NCI-H460 (cell line): ENCODE data around the gene FAM167B. TPM values are rescaled to one million over a fixed set of nuclear protein-coding genes. Genes with fewer than 3 reads are reported as not detected.
A peak's percentile ranks its signal among the peaks of the same experiment; 100 is the strongest.

ENCODE experiments used
- DNase-seq: peaks from one replicate; pipeline ENCODE4 v3.0.0-alpha.2; 2016; ENCODE audit warnings: low read depth; ENCODE audit errors: extremely low read depth
- total RNA-seq: library from RNA; depleted of rRNA; stranded (reverse); fragments of >200 nt; shearing (Covaris generic); gene quantifications from 2 replicates; pipeline ENCODE4 v1.2.3, GENCODE V29; 2014

The FAM167B gene
- total RNA-seq, 1 experiment from 2014 or later = not detected

DNA sequence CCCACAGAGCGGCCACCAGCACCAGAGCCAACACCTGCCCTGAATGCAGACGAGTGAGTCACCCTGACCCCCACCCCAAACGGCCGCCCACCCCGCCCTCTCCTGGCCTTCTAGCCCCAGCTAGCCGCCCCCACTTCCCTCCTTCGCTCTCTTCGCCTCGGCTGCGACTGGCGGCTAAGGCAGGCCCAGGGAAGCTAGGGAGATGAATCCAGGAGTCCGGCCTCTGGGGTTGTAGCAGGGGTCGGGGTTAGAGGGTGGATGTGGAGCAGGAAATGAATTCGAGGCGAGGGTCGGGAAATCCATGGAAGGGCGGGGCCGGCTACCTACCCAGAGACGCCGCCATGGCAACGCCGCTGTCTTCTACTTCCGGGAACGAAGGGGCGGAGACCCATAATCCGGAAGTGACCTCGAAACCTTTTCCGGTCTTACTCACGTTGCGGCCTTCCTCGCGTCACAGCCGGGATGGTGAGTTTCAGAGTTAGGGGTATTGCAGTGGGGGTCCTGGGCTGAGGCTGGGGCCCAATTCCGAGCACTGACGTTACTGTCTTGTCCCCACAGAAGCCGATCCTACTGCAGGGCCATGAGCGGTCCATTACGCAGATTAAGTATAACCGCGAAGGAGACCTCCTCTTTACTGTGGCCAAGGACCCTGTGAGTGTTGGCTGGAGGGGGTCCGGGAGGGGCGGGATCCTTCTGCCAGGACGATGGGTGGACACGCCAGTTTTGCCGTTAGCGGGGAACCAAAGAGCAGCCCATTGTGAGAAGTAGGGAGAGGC is 24.9 kb upstream of the FAM167B start, which contains the start of the genes EIF3I and TMEM234:
TSS of gene EIF3I (plus strand) at position 428 of the 776 bp plus-strand sequence. CDS start at position 463, 35 bp downstream.
TSS of gene TMEM234 (minus strand) at position 374 of the 776 bp plus-strand sequence. CDS start at position 343, 31 bp downstream.
- peak; percentile 85 for DNase-seq

DNA sequence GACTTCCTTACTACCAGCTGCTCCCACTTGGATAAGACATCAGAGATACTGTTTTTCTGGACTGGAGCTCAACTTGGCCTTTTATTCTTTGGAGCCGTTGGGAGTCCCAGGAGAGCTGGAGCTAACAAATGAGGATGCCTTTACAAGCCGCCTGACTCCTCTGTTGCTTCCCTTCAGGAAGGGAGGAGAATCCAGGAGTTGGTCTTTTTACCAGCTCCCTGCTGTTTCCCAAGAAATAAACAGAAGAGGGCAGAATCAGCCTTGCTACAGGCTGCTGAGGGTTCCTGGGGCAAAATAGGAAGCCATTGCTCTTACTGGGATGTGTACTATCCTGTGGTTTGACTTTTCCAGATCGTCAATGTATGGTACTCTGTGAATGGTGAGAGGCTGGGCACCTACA is 23.3 kb upstream of the FAM167B start:
- no peak for DNase-seq

DNA sequence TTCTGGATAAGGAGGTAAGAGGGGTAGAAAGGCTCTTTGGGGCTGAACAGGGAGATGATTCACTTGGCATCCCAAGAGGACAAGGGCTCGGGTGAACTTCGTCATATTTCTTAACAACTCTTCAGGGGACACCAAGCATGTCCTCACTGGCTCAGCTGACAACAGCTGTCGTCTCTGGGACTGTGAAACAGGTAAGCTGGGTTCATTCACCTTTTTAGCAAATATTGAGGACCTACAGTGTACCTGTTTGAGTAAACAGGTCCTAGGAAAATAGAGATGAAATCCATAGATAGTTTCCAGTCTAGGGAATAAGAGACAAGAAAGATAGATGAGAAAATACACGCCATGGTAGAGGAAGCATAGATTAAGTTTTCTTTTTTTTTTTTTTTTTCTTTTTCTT is 22.7 kb upstream of the FAM167B start:
- no peak for DNase-seq

DNA sequence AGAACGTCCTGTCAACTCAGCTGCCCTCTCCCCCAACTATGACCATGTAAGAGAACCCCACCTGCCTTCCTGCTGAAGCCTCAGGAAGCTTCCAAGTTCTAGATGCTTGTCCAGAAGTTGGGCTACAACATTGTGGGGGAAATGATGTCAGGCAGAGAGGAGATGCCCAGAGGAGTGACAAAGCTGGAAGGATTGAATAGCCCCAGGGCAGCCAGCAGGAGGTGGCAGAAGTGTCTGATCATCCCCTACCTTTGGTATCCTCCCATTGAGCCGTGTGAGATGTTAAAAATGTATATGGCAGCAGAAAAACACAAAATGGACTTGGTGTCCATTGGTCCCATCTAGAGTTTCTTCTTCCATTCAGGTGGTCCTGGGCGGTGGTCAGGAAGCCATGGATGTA is 18.3 kb upstream of the FAM167B start:
- DNase-seq = no peak

DNA sequence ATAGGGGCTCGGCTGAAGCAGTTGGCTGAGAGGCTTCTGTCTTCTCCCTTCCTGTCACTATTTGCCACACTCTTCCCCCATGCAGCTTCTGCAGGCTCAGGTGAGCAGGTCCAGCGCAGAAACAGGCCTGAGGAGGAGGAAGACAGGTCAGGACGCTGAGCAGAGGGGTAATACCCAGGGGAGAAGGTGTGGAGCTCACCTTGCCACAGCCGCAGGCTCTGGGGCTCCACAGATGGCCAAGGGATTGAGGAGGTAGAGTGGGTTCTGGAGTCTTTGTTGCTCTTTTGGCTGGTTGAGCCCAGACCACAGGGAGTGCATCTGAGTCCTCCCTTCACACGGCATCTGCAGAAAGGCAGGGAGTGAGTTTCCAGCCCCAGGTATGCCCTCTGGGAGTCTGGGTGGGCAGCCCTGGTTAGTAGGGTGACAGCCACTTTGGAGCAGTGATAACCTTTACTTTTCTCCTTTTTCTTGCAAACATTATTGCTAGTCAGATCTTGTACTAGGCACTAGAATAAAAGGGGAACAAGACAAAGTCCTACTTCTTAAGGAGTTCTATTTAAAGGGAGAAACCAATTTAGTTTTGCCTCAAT is 15.1 kb upstream of the FAM167B start:
- no peak for DNase-seq

DNA sequence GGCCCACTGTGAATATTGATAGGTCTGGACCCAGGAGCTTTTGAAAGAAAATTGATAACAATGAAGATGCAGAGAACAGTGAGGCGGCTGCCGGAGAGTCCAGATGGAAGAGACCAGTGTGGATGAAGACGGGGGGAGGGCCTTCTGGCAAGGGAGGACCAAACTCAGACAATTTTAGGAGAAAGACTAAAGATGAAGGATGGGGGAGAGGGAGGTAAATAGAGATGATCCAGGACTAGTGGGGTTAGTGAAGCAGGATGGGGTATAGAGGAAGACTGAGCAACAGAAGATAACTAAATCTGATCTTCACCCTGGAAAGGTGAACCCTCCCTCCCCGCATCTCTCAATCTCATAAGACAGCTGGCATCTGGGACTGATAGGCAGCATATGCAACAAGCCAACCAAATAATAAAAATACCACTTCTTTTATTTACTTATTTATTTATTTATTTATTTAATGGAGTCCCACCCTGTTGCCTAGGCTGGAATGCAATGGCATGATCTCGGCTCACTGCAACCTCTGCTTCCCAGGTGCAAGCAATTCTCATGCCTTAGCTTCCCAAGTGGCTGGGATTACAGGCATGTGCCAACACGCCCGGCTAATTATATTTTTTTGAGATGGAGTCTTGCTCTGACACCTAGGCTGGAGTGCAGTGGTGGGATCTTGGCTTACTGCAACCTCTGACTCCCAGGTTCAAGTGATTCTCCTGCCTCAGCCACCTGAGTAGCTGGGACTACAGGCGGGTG is 14.3 kb upstream of the FAM167B start:
- DNase-seq = no peak

DNA sequence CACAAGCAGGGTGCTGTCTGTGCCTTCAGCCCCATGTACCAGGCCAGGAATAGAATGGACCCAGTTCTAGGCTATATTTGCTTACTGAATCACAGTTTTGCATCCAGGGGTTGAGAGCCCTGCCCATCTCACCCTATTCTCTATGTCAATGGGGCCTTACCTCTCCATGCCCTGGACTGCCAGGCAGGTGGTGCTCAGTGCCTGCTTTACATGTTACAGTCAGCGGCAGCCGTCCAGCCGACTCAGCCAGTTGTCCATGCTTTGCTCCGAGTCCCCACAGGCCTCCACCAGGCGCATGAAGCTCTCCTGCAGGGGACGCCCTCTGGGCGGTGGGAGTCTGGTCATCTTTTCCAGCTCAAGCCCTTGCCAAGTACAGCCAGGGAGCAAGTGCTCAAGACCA is 12.2 kb upstream of the FAM167B start:
- no peak for DNase-seq

DNA sequence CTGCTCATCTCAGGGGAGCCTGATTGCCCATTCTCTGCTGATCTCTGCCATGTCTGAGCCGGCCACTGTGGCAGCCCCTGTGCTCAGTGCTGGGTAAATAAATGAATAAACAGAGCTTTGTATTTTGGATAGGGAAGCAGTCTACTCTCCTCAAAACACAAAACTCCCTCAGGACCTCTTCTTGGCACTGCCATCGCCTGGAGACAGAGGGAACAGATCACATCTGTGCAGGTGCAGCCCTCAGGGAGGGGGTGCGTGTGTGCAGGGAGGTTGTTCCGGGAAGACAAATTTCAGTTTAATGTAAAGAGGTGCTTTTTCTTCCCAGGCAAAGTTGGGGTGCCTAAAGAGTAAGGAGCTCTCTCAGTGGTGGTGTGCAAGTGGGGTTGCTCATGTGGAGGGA is 7.7 kb upstream of the FAM167B start:
- no peak for DNase-seq

DNA sequence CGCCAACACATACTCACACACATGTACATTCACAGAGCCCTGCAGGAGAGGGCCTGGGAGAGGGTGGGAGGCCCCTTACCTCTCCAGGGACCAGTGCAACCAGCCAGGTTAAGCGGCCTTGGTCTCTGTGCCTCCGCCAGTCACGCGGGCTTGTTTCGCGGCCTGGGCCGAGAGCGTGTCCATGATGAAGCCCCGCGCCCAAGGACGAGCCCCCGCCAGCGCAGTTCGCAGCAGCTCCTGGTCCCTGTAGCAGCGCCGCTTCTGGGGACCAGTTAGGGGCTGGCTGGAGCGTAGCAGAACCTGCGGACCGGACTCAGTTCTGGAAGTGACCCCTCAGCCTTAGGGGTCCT is 7.3 kb upstream of the FAM167B start:
- no peak for DNase-seq

DNA sequence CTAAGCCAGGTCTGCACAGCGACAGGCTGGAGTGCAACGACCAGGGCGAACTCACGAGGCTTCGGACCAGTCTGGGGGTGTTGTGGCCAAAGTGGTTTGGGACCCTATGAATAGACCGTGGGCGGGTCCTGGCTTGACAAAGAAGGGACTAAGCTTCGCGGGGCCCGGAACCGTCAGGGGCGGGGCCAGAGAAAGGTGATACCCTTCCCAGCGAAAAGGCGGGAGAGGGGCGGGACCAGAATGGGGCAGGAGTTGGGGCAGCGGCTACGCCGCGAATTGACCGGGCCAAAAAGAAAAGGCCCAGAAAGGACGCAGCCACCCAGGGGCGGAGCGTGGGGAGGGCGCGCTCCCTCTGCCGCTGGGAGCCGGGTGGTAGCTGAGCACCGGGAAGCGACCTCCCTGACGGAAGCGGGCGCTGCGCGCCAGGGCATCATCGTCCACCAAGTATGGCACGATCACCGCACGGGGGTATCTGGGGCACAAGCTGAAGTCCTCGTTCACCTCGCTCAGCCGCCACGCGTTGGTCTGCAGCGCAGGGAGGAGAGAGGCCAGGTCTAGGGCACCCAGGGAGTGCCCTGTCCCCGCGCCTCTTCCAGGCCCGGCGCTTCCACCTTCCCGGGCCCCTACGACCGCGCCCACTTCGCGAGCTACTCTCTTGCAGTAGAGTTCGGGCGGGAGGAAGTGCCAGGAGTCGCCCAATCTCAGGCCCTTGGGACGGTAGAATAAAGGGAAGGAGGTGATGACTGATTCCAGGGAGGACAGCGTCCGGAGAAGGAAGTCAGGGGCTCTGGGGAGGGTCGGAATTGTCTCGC is 6.7 kb upstream of the FAM167B start:
- DNase-seq = no peak

DNA sequence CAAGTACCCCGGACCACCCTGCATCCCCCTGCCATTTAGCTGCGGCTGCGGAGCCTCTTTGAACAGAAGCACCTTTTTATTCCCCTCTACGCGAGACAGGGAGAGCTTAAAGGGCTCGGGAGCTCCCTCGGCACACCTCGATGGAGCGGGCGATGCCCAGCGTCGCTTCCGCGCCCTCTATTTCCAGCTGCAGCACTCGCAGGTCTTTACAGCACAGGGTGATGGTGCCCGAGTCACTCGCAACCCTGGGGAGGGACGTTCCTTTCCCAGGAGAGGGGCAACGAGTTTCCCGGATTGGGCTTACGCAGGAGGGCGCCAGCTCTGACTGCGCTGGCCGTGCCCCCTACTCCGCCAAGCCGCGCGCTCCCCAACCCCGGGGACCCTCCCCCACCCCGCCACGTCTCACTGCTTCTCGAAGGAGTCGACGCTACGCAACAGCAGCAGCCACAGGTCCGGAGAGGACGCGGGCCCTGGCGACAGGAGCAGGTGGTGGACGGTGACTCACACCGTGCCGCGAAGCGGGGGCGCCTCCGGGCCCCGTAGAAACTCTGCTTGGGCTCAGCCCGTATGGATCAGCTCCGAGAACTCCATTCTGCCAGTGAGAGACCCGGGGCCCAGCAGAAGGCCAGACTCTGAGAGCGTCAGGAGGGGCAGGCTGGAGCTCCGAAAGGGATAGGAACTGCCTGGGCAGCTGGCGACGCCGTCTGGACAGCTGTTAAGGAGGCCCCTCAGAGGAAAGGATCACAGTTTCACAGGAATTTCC is 5.8 kb upstream of the FAM167B start:
- no peak for DNase-seq

DNA sequence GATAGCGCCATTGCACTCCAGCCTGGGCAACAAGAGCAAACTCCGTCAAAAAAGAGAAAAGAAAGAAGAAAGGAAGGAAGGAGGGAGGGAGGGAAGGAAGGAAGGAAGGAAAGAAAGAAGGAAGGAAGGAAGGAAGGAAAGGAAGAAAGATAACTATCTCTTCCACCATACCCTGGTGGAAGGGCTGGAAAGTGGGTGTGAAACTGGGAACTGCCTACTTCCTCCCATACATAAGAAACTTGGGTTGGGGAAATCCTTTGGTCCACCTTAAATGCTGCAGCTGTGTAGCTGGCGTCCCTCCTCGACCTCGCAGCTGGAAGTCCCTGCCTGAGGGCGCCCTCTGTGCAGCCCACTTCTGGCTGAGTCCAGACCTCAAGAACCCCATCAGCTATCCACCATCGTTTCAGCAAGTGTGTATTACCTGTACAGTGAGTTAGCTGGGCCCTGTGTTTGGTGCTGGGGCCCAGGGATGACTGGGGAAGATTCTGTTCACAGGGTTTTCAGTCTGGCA is 4.6 kb upstream of the FAM167B start:
- DNase-seq = no peak

DNA sequence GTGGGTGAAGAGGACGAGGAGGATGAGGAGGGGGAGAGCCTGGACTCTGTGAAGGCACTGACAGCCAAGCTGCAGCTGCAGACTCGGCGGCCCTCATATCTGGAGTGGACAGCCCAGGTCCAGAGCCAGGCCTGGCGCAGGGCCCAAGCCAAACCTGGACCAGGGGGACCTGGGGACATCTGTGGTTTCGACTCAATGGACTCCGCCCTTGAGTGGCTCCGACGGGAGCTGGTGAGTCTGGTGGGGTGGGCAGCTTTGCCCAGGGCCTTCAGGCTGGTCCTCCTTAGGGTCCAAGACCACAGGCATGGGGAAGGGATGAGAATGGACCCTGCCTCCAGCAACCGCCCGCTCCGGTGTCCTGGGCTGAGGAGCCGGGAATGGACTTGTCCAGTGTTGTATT is 430 bp downstream of the FAM167B start:
- DNase-seq = no peak

DNA sequence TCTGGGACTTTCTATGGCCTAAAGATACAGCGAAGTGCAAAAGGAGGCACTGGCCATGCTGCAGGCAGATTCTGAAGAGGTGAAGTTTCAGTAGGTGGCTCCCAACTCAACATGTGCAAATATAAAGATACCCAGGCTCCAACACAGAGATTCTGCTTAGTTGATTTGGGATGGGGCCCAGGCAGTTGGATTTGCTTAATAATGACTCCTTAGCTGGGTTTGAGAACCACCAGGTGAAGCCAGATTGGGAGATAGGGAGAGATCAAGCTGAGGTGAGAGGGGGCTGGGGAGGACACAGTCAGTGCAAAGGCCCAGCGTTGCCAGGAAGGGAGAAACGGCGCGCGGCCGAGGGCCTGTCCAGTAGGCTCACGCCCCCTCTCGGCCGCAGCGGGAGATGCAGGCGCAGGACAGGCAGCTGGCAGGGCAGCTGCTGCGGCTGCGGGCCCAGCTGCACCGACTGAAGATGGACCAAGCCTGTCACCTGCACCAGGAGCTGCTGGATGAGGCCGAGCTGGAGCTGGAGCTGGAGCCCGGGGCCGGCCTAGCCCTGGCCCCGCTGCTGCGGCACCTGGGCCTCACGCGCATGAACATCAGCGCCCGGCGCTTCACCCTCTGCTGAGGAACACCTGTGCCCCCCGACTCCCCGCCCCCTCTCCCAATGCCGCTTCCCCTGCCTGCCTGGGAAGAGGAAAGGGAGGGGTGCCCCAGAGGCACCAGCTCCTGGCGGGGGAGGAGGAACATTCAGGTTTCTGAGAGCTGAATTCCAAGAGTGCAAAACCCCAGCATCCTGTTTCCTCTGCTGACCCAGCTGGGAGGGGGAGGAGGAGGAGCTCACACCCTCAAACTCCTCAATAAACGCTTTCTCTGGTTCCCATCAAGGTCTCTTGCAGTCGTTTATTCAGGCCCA is 1.2 kb downstream of the FAM167B start:
- DNase-seq = peak; percentile 52

DNA sequence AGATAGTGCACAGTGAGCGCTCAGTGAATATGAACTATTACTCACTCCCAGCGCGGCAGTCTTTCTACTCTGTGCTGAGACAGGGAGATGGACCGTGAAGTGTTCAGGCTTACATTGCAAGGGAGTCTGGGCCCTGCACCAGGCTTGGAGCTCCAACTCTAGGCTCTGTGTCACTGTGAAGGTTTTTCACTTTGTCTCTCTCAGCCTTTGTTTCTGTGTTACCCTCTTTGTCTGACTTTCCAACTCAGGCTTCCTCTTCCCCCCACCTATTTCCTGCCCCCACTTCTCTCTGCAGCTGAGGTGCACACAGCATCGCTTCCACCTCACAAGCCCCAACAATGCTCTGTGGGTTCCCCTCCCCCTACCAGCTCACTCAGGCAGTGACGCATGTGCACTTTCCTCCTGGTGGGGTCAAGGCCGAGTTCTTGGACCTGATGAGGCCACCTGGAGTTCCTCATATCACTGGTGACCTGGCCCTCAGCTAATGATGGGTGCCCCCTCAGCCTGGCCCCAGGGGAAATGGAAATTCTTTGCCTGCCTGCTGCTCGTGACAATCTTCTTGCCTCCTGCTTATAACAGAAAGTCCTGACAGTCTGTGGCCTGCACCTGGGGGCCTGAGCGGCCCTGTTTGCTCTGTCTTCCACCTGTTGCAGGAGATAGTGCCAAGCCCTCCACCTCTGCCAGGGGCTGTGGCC is 3.0 kb downstream of the FAM167B start:
- DNase-seq = no peak

DNA sequence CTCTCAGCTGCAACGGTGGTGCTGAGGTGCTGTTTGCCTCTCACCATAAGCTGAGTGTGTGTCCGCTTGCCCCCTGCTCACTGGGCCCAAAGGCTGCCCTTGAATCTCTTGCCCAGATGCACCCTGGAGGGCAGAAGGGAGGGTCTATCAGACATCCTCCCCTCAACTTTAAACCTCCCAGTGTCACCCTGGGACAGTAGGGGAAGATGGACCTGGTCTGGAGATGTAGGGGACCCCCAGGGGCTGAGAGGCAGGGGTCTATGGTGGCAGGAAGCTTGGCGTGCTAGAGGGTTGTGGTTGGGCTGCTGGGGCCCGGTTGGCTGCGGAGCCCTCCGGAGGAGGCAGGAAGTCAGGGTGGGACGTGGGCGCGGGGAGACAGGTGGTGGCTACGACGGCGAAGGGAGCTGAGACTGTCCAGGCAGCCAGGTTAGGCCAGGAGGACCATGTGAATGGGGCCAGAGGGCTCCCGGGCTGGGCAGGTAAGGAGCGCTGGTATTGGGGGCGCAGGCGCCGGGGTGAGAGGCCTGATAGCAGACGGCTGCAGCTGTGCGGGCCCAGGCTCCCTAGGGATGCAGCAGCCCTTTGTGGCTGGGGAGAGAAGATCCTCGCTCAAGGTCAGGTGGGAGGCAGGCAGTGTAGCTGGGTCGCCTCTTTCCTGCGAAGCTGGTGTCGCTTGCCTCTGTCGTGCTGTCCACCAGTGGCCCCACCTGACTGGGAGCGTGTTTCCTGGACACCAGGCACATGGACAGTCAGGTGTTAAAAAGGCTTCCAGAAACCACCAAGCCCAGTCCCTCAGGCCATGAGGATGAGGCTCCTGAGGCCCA is 4.1 kb downstream of the FAM167B start, which contains the start of gene LCK:
TSS of gene LCK (plus strand) at position 373 of the 824 bp plus-strand sequence. CDS start 23,065 bp downstream, outside the sequence.
- no peak for DNase-seq
